ENCODE results near the gene HDDC3.
A peak's percentile ranks its signal among the peaks of the same experiment; 100 is the strongest.

HDDC3 gene

GRCh38 chr15:90917569-90917968 lies 14.8 kb downstream of the HDDC3 start:
- Histone ChIP-seq H3K4ac (ENCODE audit: low read depth in 1 of 2, low read length in 2 of 2) (no peak overlapping the region), H4K91ac (ENCODE audit: low read length) (no peak overlapping the region), H2AK5ac (ENCODE audit: low read length, severe bottlenecking) (no peak overlapping the region), H3K23ac (ENCODE audit: low read length in 2 of 2) (no peak overlapping the region), H4K8ac (ENCODE audit: low read length) (no peak overlapping the region), H3K4me2 (ENCODE audit: low read length, poor library complexity, severe bottlenecking) (no peak overlapping the region), H2BK15ac (ENCODE audit: low read depth, poor library complexity, severe bottlenecking) (no peak overlapping the region), H3K9me3 (ENCODE audit: control insufficient read depth, low read length) (no peaks in the 10 kb centered on the region), H2AFZ (ENCODE audit: low read depth, low read length) (no peak overlapping the region), H2BK12ac (ENCODE audit: low read length in 2 of 2) (peak overlapping the region in 1 of 2 experiments; percentile 9), H3K27me3 (ENCODE audit: control insufficient read depth in 1 of 2, insufficient read depth in 1 of 2, low read length in 2 of 2) (no peaks in the 10 kb centered on the region), H3K4me1 (ENCODE audit: control insufficient read depth, insufficient read depth, low read depth, low read length) (peaks cover 17% of the 10 kb centered on the region), H3K27ac (ENCODE audit: low read length, poor library complexity, severe bottlenecking) (no peak overlapping the region), H2BK5ac (ENCODE audit: low read depth, low read length, poor library complexity, severe bottlenecking) (no peak overlapping the region), H3K14ac (ENCODE audit: low read length in 2 of 2) (no peak overlapping the region), H3K79me1 (replicated peaks; ENCODE audit: low read length, poor library complexity, severe bottlenecking) (no peaks in the 10 kb centered on the region), H2BK120ac (ENCODE audit: low read depth, low read length) (no peak overlapping the region), H3K4me3 (ENCODE audit: insufficient read depth in 1 of 2, low read depth in 1 of 2, low read length in 2 of 2) (no peak overlapping the region), H3K9ac (ENCODE audit: low read length) (no peak overlapping the region), H3K36me3 (ENCODE audit: control insufficient read depth in 1 of 2, insufficient read depth in 2 of 2, low read depth in 1 of 2, low read length in 2 of 2) (peaks cover 56 to 86% of the 10 kb centered on the region in 2 experiments), H3K18ac (ENCODE audit: low read depth in 1 of 2, low read length in 2 of 2) (no peak overlapping the region)
- no peak for DNase-seq
- 98% methylated on average over 12 of the region's 12 CpGs for WGBS

- Histone ChIP-seq H3K4me3 (ENCODE audit: insufficient read depth in 1 of 2, low read depth in 1 of 2, low read length in 2 of 2) (no peak overlapping the region), H3K4me1 (ENCODE audit: control insufficient read depth, insufficient read depth, low read depth, low read length) (peaks cover 17% of the 10 kb centered on the region), H2BK120ac (ENCODE audit: low read depth, low read length) (no peak overlapping the region), H3K4me2 (ENCODE audit: low read length, poor library complexity, severe bottlenecking) (no peak overlapping the region), H2AK5ac (ENCODE audit: low read length, severe bottlenecking) (no peak overlapping the region), H4K8ac (ENCODE audit: low read length) (peak overlapping the region; percentile 33), H2AFZ (ENCODE audit: low read depth, low read length) (no peak overlapping the region), H2BK12ac (ENCODE audit: low read length in 2 of 2) (peak overlapping the region in 1 of 2 experiments; percentile 79), H2BK5ac (ENCODE audit: low read depth, low read length, poor library complexity, severe bottlenecking) (no peak overlapping the region), H3K14ac (ENCODE audit: low read length in 2 of 2) (no peak overlapping the region), H3K18ac (ENCODE audit: low read depth in 1 of 2, low read length in 2 of 2) (peak overlapping the region in 1 of 2 experiments; percentile 81), H4K91ac (ENCODE audit: low read length) (no peak overlapping the region), H3K27ac (ENCODE audit: low read length, poor library complexity, severe bottlenecking) (no peak overlapping the region), H3K79me1 (replicated peaks; ENCODE audit: low read length, poor library complexity, severe bottlenecking) (no peaks in the 10 kb centered on the region), H3K27me3 (ENCODE audit: control insufficient read depth in 1 of 2, insufficient read depth in 1 of 2, low read length in 2 of 2) (no peaks in the 10 kb centered on the region), H3K9ac (ENCODE audit: low read length) (no peak overlapping the region), H3K36me3 (ENCODE audit: control insufficient read depth in 1 of 2, insufficient read depth in 2 of 2, low read depth in 1 of 2, low read length in 2 of 2) (peaks cover 66 to 97% of the 10 kb centered on the region in 2 experiments), H2BK15ac (ENCODE audit: low read depth, poor library complexity, severe bottlenecking) (no peak overlapping the region), H3K23ac (ENCODE audit: low read length in 2 of 2) (no peak overlapping the region), H3K9me3 (ENCODE audit: control insufficient read depth, low read length) (no peaks in the 10 kb centered on the region), H3K4ac (ENCODE audit: low read depth in 1 of 2, low read length in 2 of 2) (no peak overlapping the region)
- 95% methylated on average over 11 of the region's 11 CpGs for WGBS
- DNase-seq, result no peak
Measured at GRCh38 chr15:90916461-90916860, 15.9 kb downstream of the HDDC3 start.

GRCh38 chr15:90915808-90916440 lies 16.4 kb downstream of the HDDC3 start:
- DNase-seq, result peak; percentile 91
- H2AFZ ChIP-seq (ENCODE audit: low read depth, low read length), result no peak overlapping the region
- H4K8ac ChIP-seq (ENCODE audit: low read length), result peak overlapping the region; percentile 36
- 63% methylated on average over 23 of the region's 25 CpGs for WGBS
- H3K36me3 ChIP-seq (ENCODE audit: control insufficient read depth in 1 of 2, insufficient read depth in 2 of 2, low read depth in 1 of 2, low read length in 2 of 2), result peaks cover 72 to 97% of the 10 kb centered on the region in 2 experiments
- no peak overlapping the region for H3K9ac ChIP-seq (ENCODE audit: low read length)
- H2BK120ac ChIP-seq (ENCODE audit: low read depth, low read length), result no peak overlapping the region
- no peak overlapping the region for H2BK15ac ChIP-seq (ENCODE audit: low read depth, poor library complexity, severe bottlenecking)
- no peak overlapping the region for H3K23ac ChIP-seq (ENCODE audit: low read length in 2 of 2)
- peak overlapping the region in 1 of 2 experiments; percentile 79 for H2BK12ac ChIP-seq (ENCODE audit: low read length in 2 of 2)
- peaks cover 17% of the 10 kb centered on the region for H3K4me1 ChIP-seq (ENCODE audit: control insufficient read depth, insufficient read depth, low read depth, low read length)
- H3K4me2 ChIP-seq (ENCODE audit: low read length, poor library complexity, severe bottlenecking), result no peak overlapping the region
- H4K91ac ChIP-seq (ENCODE audit: low read length), result no peak overlapping the region
- H2AK5ac ChIP-seq (ENCODE audit: low read length, severe bottlenecking), result no peak overlapping the region
- no peak overlapping the region for H3K14ac ChIP-seq (ENCODE audit: low read length in 2 of 2)
- no peak overlapping the region for H3K4me3 ChIP-seq (ENCODE audit: insufficient read depth in 1 of 2, low read depth in 1 of 2, low read length in 2 of 2)
- no peaks in the 10 kb centered on the region for H3K79me1 ChIP-seq (replicated peaks; ENCODE audit: low read length, poor library complexity, severe bottlenecking)
- H3K4ac ChIP-seq (ENCODE audit: low read depth in 1 of 2, low read length in 2 of 2), result no peak overlapping the region
- H3K27me3 ChIP-seq (ENCODE audit: control insufficient read depth in 1 of 2, insufficient read depth in 1 of 2, low read length in 2 of 2), result no peaks in the 10 kb centered on the region
- H3K27ac ChIP-seq (ENCODE audit: low read length, poor library complexity, severe bottlenecking), result peak overlapping the region; percentile 22
- H3K18ac ChIP-seq (ENCODE audit: low read depth in 1 of 2, low read length in 2 of 2), result peak overlapping the region in 1 of 2 experiments; percentile 81
- H2BK5ac ChIP-seq (ENCODE audit: low read depth, low read length, poor library complexity, severe bottlenecking), result no peak overlapping the region
- no peaks in the 10 kb centered on the region for H3K9me3 ChIP-seq (ENCODE audit: control insufficient read depth, low read length)

GRCh38 chr15:90915216-90915807 lies 17.0 kb downstream of the HDDC3 start:
- Histone ChIP-seq H3K79me1 (replicated peaks; ENCODE audit: low read length, poor library complexity, severe bottlenecking) (no peaks in the 10 kb centered on the region), H3K9me3 (ENCODE audit: control insufficient read depth, low read length) (no peaks in the 10 kb centered on the region), H3K4me2 (ENCODE audit: low read length, poor library complexity, severe bottlenecking) (no peak overlapping the region), H3K9ac (ENCODE audit: low read length) (no peak overlapping the region), H3K4me3 (ENCODE audit: insufficient read depth in 1 of 2, low read depth in 1 of 2, low read length in 2 of 2) (no peak overlapping the region), H4K91ac (ENCODE audit: low read length) (peak overlapping the region; percentile 37), H2AFZ (ENCODE audit: low read depth, low read length) (no peak overlapping the region), H3K27ac (ENCODE audit: low read length, poor library complexity, severe bottlenecking) (peak overlapping the region; percentile 22), H3K4ac (ENCODE audit: low read depth in 1 of 2, low read length in 2 of 2) (no peak overlapping the region), H3K27me3 (ENCODE audit: control insufficient read depth in 1 of 2, insufficient read depth in 1 of 2, low read length in 2 of 2) (no peaks in the 10 kb centered on the region), H2BK120ac (ENCODE audit: low read depth, low read length) (no peak overlapping the region), H2BK15ac (ENCODE audit: low read depth, poor library complexity, severe bottlenecking) (no peak overlapping the region), H2BK12ac (ENCODE audit: low read length in 2 of 2) (peak overlapping the region in 1 of 2 experiments; percentile 27), H3K18ac (ENCODE audit: low read depth in 1 of 2, low read length in 2 of 2) (peak overlapping the region in 1 of 2 experiments; percentile 69), H4K8ac (ENCODE audit: low read length) (peak overlapping the region; percentile 36), H3K4me1 (ENCODE audit: control insufficient read depth, insufficient read depth, low read depth, low read length) (peaks cover 17% of the 10 kb centered on the region), H2BK5ac (ENCODE audit: low read depth, low read length, poor library complexity, severe bottlenecking) (no peak overlapping the region), H3K36me3 (ENCODE audit: control insufficient read depth in 1 of 2, insufficient read depth in 2 of 2, low read depth in 1 of 2, low read length in 2 of 2) (peaks cover 75 to 98% of the 10 kb centered on the region in 2 experiments), H3K14ac (ENCODE audit: low read length in 2 of 2) (no peak overlapping the region), H3K23ac (ENCODE audit: low read length in 2 of 2) (no peak overlapping the region), H2AK5ac (ENCODE audit: low read length, severe bottlenecking) (no peak overlapping the region)
- WGBS, result 77% methylated on average over 5 of the region's 7 CpGs
- peak; percentile 40 for DNase-seq

Measured in mesenchymal stem cell (in vitro differentiated cells and primary cell).